K562 (cell line): ENCODE measurements around the gene DNASE1L2.

Experiments
- CBX8 ChIP-seq: fragments of 200-600 bp; sonication (generic); IDR thresholded peaks from 2 replicates; pipeline ENCODE4 v1.6.1; 2012; ENCODE audit warnings: borderline replicate concordance, mixed run types, low read depth, mild to moderate bottlenecking, moderate library complexity, mixed read lengths, low read length, control low read depth, inconsistent platforms; ENCODE audit not compliant: poor library complexity, severe bottlenecking; ENCODE audit errors: extremely low read depth
- CEBPG ChIP-seq, 3 experiments: fragments of 200-800 bp in 1 of 3; sonication (Bioruptor generic) in 1 of 3; sonication (generic) in 1 of 3; formaldehyde crosslinking in 1 of 3; IDR thresholded peaks in 2 of 3; conservative IDR thresholded peaks in 1 of 3; 2 replicates each; pipeline versions ENCODE4 v1.6.1 to v1.8.0; 2016 to 2022; ENCODE audit warnings: missing compliant biosample characterization in 2 of 3, missing genetic modification characterization in 2 of 3, mild to moderate bottlenecking in 1 of 3, missing genetic modification reagents in 1 of 3
- CHD1 ChIP-seq: fragments of 200-600 bp; sonication (generic); IDR thresholded peaks from one replicate; pipeline ENCODE4 v1.6.1; 2012; ENCODE audit warnings: mild to moderate bottlenecking, moderate library complexity, low read length, inconsistent platforms
- FOSL1 ChIP-seq: fragments of 200-800 bp; sonication (Bioruptor generic); conservative IDR thresholded peaks from 2 replicates; pipeline ENCODE4 v1.6.1; 2016; ENCODE audit warnings: missing genetic modification characterization, missing compliant biosample characterization
- GTF2F1 ChIP-seq: IDR thresholded peaks from 2 replicates; pipeline ENCODE4 v1.6.1; 2011; ENCODE audit warnings: low read depth, low read length, improper control_type of control experiment
- POLR2A ChIP-seq: fragments of 450-650 bp; conservative IDR thresholded peaks from 2 replicates; pipeline ENCODE4 v1.6.1; 2016
- POLR2AphosphoS5 ChIP-seq: IDR thresholded peaks from 2 replicates; pipeline ENCODE4 v1.6.1; 2011; ENCODE audit warnings: mild to moderate bottlenecking, low read depth, low read length, moderate library complexity; ENCODE audit not compliant: control insufficient read depth, insufficient read depth
- PPARD ChIP-seq: fragments of 250-450 bp; sonication (Bioruptor Pico); IDR thresholded peaks from 2 replicates; pipeline ENCODE4 v1.8.0; 2022; ENCODE audit warnings: inconsistent platforms, mild to moderate bottlenecking, moderate library complexity
- TEAD4 ChIP-seq, 2 experiments: sonication (generic) in 1 of 2; formaldehyde crosslinking in 1 of 2; IDR thresholded peaks; 2 replicates each; pipeline versions ENCODE4 v1.6.1 to v1.8.0; 2012 to 2022; ENCODE audit warnings: borderline replicate concordance in 1 of 2, inconsistent platforms in 1 of 2, low read length in 1 of 2, mild to moderate bottlenecking in 1 of 2, missing genetic modification reagents in 1 of 2
- U2AF1 ChIP-seq: fragments of 200-400 bp; formaldehyde crosslinking; optimal IDR thresholded peaks from 2 replicates; pipeline ENCODE3; 2017; ENCODE audit warnings: mild to moderate bottlenecking, low read depth, low read length, moderate library complexity
- ZBTB7A ChIP-seq: IDR thresholded peaks from 2 replicates; pipeline ENCODE4 v1.6.1; 2011; ENCODE audit warnings: low read depth, mild to moderate bottlenecking, low read length, moderate library complexity, borderline replicate concordance; ENCODE audit not compliant: control insufficient read depth
- TF ChIP-seq, protein P1 (sequence below), 3 experiments: IDR thresholded peaks in 2 of 3; conservative IDR thresholded peaks in 1 of 3; 2 replicates each; pipeline ENCODE4 v1.5.1; 2011 to 2012; ENCODE audit warnings: low read length in 3 of 3, mild to moderate bottlenecking in 3 of 3, control low read depth in 2 of 3, improper control_type of control experiment in 1 of 3, inconsistent platforms in 1 of 3, low read depth in 1 of 3, mixed read lengths in 1 of 3, moderate library complexity in 1 of 3; ENCODE audit not compliant: insufficient read depth in 2 of 3
- TF ChIP-seq, protein P2 (sequence below): sonication (generic); formaldehyde crosslinking; IDR thresholded peaks from 2 replicates; pipeline ENCODE4 v1.8.0; 2022; ENCODE audit warnings: missing genetic modification reagents, mild to moderate bottlenecking, borderline replicate concordance
- TF ChIP-seq, protein P3 (sequence below), 2 experiments: fragments of 250-450 bp in 1 of 2; fragments of 450-650 bp in 1 of 2; sonication (Bioruptor Pico) in 1 of 2; IDR thresholded peaks; 2 replicates each; pipeline versions ENCODE4 v1.6.1 to v1.8.0; 2016 to 2021; ENCODE audit warnings: mild to moderate bottlenecking in 2 of 2, moderate library complexity in 2 of 2, missing compliant biosample characterization in 1 of 2, missing genetic modification characterization in 1 of 2

DNA sequence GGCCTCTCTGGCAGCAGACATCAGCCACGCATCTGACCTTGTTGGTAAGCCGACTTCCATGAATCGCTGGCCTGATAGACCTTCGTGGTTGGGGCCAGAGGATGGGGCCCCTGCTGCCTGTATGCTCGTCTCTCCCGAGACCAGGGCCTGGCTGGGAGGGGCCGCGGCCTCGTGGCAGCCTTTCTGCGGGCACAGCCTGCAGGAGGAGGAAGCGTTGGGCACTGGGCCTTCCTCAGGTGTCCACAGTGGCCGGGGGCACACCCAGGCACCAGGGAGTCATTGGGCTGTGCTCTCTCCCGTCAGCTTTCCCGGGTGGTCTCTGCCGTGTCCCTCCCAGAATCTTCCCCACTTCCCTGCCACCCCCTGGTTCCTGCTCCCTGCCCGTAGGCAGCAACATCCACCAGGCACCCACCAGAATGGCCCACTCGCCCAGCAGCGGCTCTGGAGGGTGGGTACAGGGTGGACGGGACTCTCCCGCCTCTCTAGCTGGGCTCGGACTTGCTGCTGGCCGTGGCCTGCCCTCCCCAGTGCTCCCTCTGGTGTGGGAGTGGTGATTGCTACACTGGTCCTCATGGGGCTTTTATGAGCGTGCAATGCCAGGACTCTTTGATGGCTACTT, 6.5 kb upstream of the DNASE1L2 start:
- no peak for TF ChIP-seq POLR2A
- no peak for TF ChIP-seq GTF2F1
- TF ChIP-seq ZBTB7A = no peak
- TF ChIP-seq, protein P1, sequence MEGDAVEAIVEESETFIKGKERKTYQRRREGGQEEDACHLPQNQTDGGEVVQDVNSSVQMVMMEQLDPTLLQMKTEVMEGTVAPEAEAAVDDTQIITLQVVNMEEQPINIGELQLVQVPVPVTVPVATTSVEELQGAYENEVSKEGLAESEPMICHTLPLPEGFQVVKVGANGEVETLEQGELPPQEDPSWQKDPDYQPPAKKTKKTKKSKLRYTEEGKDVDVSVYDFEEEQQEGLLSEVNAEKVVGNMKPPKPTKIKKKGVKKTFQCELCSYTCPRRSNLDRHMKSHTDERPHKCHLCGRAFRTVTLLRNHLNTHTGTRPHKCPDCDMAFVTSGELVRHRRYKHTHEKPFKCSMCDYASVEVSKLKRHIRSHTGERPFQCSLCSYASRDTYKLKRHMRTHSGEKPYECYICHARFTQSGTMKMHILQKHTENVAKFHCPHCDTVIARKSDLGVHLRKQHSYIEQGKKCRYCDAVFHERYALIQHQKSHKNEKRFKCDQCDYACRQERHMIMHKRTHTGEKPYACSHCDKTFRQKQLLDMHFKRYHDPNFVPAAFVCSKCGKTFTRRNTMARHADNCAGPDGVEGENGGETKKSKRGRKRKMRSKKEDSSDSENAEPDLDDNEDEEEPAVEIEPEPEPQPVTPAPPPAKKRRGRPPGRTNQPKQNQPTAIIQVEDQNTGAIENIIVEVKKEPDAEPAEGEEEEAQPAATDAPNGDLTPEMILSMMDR (IDR thresholded peaks at IDR 0.05 in 2 of 3, conservative IDR thresholded peaks at IDR 0.05 in 1 of 3; ENCODE audit: insufficient read depth in 2 of 3, low read depth in 1 of 3, low read length in 3 of 3) = 0 out of 6 replicates have a peak, but pooled peaks of 1 of the 3 experiments have one; percentile 2
- no peak for TF ChIP-seq PPARD (CRISPR knock-in tag)
- no peak for TF ChIP-seq POLR2AphosphoS5
- TF ChIP-seq CBX8 = no peak
- no peak for TF ChIP-seq TEAD4 (IDR thresholded peaks at IDR 0.05; ENCODE audit: low read length)
- no peak for TF ChIP-seq TEAD4 (CRISPR knock-in tag; IDR thresholded peaks at IDR 0.05; ENCODE audit: borderline replicate concordance)
- TF ChIP-seq U2AF1 = no peak
- no peak for TF ChIP-seq CHD1
- no peak for TF ChIP-seq FOSL1
- no peak for TF ChIP-seq CEBPG (CRISPR knock-in tag; IDR thresholded peaks at IDR 0.05)
- no peak for TF ChIP-seq CEBPG (tag; conservative IDR thresholded peaks at IDR 0.05 in 1 of 2, IDR thresholded peaks at IDR 0.05 in 1 of 2)
- TF ChIP-seq, protein P2, sequence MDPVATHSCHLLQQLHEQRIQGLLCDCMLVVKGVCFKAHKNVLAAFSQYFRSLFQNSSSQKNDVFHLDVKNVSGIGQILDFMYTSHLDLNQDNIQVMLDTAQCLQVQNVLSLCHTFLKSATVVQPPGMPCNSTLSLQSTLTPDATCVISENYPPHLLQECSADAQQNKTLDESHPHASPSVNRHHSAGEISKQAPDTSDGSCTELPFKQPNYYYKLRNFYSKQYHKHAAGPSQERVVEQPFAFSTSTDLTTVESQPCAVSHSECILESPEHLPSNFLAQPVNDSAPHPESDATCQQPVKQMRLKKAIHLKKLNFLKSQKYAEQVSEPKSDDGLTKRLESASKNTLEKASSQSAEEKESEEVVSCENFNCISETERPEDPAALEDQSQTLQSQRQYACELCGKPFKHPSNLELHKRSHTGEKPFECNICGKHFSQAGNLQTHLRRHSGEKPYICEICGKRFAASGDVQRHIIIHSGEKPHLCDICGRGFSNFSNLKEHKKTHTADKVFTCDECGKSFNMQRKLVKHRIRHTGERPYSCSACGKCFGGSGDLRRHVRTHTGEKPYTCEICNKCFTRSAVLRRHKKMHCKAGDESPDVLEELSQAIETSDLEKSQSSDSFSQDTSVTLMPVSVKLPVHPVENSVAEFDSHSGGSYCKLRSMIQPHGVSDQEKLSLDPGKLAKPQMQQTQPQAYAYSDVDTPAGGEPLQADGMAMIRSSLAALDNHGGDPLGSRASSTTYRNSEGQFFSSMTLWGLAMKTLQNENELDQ (CRISPR knock-in tag) = no peak
- TF ChIP-seq, protein P3, sequence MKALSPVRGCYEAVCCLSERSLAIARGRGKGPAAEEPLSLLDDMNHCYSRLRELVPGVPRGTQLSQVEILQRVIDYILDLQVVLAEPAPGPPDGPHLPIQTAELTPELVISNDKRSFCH (CRISPR knock-in tag; IDR thresholded peaks at IDR 0.05) = no peak
- TF ChIP-seq, protein P3 (tag; IDR thresholded peaks at IDR 0.05) = no peak
